Measurements from ENCODE around the gene CYP2B6.

DNA sequence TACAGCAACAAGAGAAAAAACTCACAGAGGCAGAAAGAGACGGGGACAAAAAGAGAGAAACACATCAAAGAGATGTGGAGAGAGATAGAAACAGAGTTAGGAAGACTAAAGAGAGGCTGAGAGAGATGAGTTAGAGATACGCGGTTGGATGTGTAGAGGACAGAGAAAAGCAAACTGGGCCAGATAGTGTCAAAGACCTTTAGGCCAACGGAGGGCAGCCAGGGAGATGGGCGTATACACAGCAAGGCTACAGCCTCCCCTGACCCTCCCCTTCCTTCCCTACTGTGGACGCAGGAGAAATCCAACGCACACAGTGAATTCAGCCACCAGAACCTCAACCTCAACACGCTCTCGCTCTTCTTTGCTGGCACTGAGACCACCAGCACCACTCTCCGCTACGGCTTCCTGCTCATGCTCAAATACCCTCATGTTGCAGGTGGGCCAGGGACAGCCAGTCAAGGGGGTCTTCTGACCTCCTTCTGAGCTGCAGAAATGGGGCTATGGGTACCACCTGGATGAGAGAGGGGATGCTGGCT, 18.7 kb downstream of the CYP2B6 start:
- TF ChIP-seq CBFB (IDR thresholded peaks at IDR 0.05; ENCODE audit: low read depth) = no peak
- TF ChIP-seq, protein P1, sequence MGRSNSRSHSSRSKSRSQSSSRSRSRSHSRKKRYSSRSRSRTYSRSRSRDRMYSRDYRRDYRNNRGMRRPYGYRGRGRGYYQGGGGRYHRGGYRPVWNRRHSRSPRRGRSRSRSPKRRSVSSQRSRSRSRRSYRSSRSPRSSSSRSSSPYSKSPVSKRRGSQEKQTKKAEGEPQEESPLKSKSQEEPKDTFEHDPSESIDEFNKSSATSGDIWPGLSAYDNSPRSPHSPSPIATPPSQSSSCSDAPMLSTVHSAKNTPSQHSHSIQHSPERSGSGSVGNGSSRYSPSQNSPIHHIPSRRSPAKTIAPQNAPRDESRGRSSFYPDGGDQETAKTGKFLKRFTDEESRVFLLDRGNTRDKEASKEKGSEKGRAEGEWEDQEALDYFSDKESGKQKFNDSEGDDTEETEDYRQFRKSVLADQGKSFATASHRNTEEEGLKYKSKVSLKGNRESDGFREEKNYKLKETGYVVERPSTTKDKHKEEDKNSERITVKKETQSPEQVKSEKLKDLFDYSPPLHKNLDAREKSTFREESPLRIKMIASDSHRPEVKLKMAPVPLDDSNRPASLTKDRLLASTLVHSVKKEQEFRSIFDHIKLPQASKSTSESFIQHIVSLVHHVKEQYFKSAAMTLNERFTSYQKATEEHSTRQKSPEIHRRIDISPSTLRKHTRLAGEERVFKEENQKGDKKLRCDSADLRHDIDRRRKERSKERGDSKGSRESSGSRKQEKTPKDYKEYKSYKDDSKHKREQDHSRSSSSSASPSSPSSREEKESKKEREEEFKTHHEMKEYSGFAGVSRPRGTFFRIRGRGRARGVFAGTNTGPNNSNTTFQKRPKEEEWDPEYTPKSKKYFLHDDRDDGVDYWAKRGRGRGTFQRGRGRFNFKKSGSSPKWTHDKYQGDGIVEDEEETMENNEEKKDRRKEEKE (IDR thresholded peaks at IDR 0.05) = no peak
- TF ChIP-seq, protein P2, sequence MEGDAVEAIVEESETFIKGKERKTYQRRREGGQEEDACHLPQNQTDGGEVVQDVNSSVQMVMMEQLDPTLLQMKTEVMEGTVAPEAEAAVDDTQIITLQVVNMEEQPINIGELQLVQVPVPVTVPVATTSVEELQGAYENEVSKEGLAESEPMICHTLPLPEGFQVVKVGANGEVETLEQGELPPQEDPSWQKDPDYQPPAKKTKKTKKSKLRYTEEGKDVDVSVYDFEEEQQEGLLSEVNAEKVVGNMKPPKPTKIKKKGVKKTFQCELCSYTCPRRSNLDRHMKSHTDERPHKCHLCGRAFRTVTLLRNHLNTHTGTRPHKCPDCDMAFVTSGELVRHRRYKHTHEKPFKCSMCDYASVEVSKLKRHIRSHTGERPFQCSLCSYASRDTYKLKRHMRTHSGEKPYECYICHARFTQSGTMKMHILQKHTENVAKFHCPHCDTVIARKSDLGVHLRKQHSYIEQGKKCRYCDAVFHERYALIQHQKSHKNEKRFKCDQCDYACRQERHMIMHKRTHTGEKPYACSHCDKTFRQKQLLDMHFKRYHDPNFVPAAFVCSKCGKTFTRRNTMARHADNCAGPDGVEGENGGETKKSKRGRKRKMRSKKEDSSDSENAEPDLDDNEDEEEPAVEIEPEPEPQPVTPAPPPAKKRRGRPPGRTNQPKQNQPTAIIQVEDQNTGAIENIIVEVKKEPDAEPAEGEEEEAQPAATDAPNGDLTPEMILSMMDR (IDR thresholded peaks at IDR 0.05 in 2 of 3, conservative IDR thresholded peaks at IDR 0.05 in 1 of 3; ENCODE audit: control insufficient read depth in 2 of 3, extremely low read depth in 1 of 3, insufficient read depth in 1 of 3, low read depth in 3 of 3, low read length in 3 of 3) = no peak
- TF ChIP-seq EED (IDR thresholded peaks at IDR 0.05; ENCODE audit: low read depth) = no peak
- TF ChIP-seq EP300 (IDR thresholded peaks at IDR 0.05; ENCODE audit: borderline replicate concordance in 1 of 2, control insufficient read depth in 1 of 2, low read depth in 2 of 2, low read length in 2 of 2) = no peak
- TF ChIP-seq SIN3A (IDR thresholded peaks at IDR 0.05; ENCODE audit: low read depth, low read length) = no peak
- TF ChIP-seq BHLHE40 (IDR thresholded peaks at IDR 0.05; ENCODE audit: borderline replicate concordance in 1 of 2, low read depth in 2 of 2, low read length in 1 of 2) = no peak
- TF ChIP-seq ZNF384 (IDR thresholded peaks at IDR 0.05; ENCODE audit: borderline replicate concordance, low read depth, low read length) = no peak
